IMR-90 (cell line): Measurements from ENCODE around the gene MESP2. TPM values are rescaled to one million over a fixed set of nuclear protein-coding genes. Genes with fewer than 3 reads are reported as not detected.

Experiments
- ATAC-seq: fragments of 200-7000 bp; cut with Tn5 transposase; 2 replicates; pipeline ENCODE4 v1.9.1; 2020; ENCODE audit warnings: low read depth, mild to moderate bottlenecking, moderate library complexity
- BruUV-seq: library from RNA; stranded (reverse); fragments of 400-500 nt; replicated peaks from 2 replicates; lab custom pipeline; 2021; lab: Mats Ljungman, UMichigan
- CTCF ChIA-PET: fragments of 300-600 bp; formaldehyde crosslinking; extraction: SDS; loops from one replicate; lab custom pipeline; 2021; ENCODE audit warnings: antibody characterized with exemption; lab: Yijun Ruan, JAX
- POLR2A ChIA-PET: fragments of 300-600 bp; sonication (Branson Sonifier 250); formaldehyde crosslinking; loops from one replicate; lab custom pipeline; 2022; ENCODE audit warnings: antibody characterized with exemption; ENCODE audit not compliant: unreplicated experiment; lab: Charles Lee
- DNase-seq: peaks from one replicate; pipeline ENCODE4 v3.0.0; 2013
- H2AFZ ChIP-seq: replicated peaks from 2 replicates; pipeline ENCODE3; 2013; ENCODE audit warnings: low read length, mild to moderate bottlenecking; ENCODE audit not compliant: poor library complexity
- H2AK5ac ChIP-seq: 2 replicates; pipeline ENCODE4 v1.6.1; 2013; ENCODE audit warnings: low read depth, low read length, inconsistent platforms
- H2AK9ac ChIP-seq: replicated peaks from 2 replicates; pipeline ENCODE3; 2013; ENCODE audit warnings: mild to moderate bottlenecking, low read depth, low read length, moderate library complexity; ENCODE audit not compliant: poor library complexity
- H2BK120ac ChIP-seq: 2 replicates; pipeline ENCODE4 v1.6.1; 2013; ENCODE audit warnings: low read depth, low read length, inconsistent platforms
- H2BK15ac ChIP-seq: 3 replicates; pipeline ENCODE4 v1.6.1; 2013; ENCODE audit warnings: low read depth, low read length, inconsistent platforms
- H2BK20ac ChIP-seq: 2 replicates; pipeline ENCODE4 v1.6.1; 2013; ENCODE audit warnings: low read depth, mild to moderate bottlenecking, inconsistent platforms, low read length, moderate library complexity
- H2BK5ac ChIP-seq: 2 replicates; pipeline ENCODE4 v1.6.1; 2013; ENCODE audit warnings: mild to moderate bottlenecking, low read depth, low read length, inconsistent platforms; ENCODE audit not compliant: poor library complexity, severe bottlenecking
- H3K14ac ChIP-seq: replicated peaks from 2 replicates; pipeline ENCODE4 v1.6.1; 2013; ENCODE audit warnings: low read depth, low read length, inconsistent platforms
- H3K18ac ChIP-seq: 2 replicates; pipeline ENCODE4 v1.6.1; 2013; ENCODE audit warnings: low read depth, low read length, control low read depth
- H3K23ac ChIP-seq: 2 replicates; pipeline ENCODE4 v1.6.1; 2013; ENCODE audit warnings: low read depth, low read length, inconsistent platforms
- H3K27ac ChIP-seq: 2 replicates; pipeline ENCODE4 v1.5.1; 2013; ENCODE audit warnings: mild to moderate bottlenecking, control low read depth, low read length; ENCODE audit not compliant: insufficient read depth
- H3K27me3 ChIP-seq: 2 replicates; pipeline ENCODE4 v1.6.1; 2013; ENCODE audit warnings: low read length; ENCODE audit not compliant: control insufficient read depth, insufficient read depth
- H3K36me3 ChIP-seq: 2 replicates; pipeline ENCODE4 v1.6.1; 2013; ENCODE audit warnings: low read length, mixed read lengths; ENCODE audit not compliant: control insufficient read depth, insufficient read depth
- H3K4ac ChIP-seq: 2 replicates; pipeline ENCODE4 v1.6.1; 2013; ENCODE audit warnings: low read depth, low read length, inconsistent platforms
- H3K4me1 ChIP-seq: 2 replicates; pipeline ENCODE4 v1.6.1; 2013; ENCODE audit warnings: low read length, mixed read lengths; ENCODE audit not compliant: control insufficient read depth, insufficient read depth
- H3K4me2 ChIP-seq: 2 replicates; pipeline ENCODE4 v1.6.1; 2013; ENCODE audit warnings: low read depth, mild to moderate bottlenecking, control low read depth, low read length, moderate library complexity
- H3K4me3 ChIP-seq: 2 replicates; pipeline ENCODE4 v1.5.1; 2013; ENCODE audit warnings: low read depth, mild to moderate bottlenecking, control low read depth, low read length, moderate library complexity; ENCODE audit not compliant: insufficient read depth
- H3K56ac ChIP-seq: 2 replicates; pipeline ENCODE4 v1.6.1; 2013; ENCODE audit warnings: low read length, inconsistent platforms; ENCODE audit not compliant: insufficient read depth; ENCODE audit errors: extremely low read depth
- H3K79me1 ChIP-seq, 2 experiments: 2 replicates each; pipeline ENCODE4 v1.6.1; 2013; ENCODE audit warnings: low read length in 2 of 2, inconsistent platforms in 1 of 2, low read depth in 1 of 2
- H3K9ac ChIP-seq: 2 replicates; pipeline ENCODE4 v1.6.1; 2013; ENCODE audit warnings: low read depth, low read length, control low read depth
- H3K9me1 ChIP-seq: 2 replicates; pipeline ENCODE4 v1.6.1; 2013; ENCODE audit warnings: low read length, inconsistent platforms; ENCODE audit not compliant: insufficient read depth
- H3K9me3 ChIP-seq: 2 replicates; pipeline ENCODE4 v1.6.1; 2013; ENCODE audit warnings: low read length; ENCODE audit not compliant: control insufficient read depth, insufficient read depth
- H4K20me1 ChIP-seq: 2 replicates; pipeline ENCODE4 v1.6.1; 2013; ENCODE audit warnings: low read length, inconsistent platforms; ENCODE audit not compliant: insufficient read depth
- H4K5ac ChIP-seq: 2 replicates; pipeline ENCODE4 v1.6.1; 2013; ENCODE audit warnings: mild to moderate bottlenecking, low read depth, low read length, control low read depth
- H4K8ac ChIP-seq, 2 experiments: 2 replicates each; pipeline ENCODE4 v1.6.1; 2013; ENCODE audit warnings: low read depth in 2 of 2, low read length in 2 of 2, control low read depth in 1 of 2, inconsistent platforms in 1 of 2
- H4K91ac ChIP-seq: 2 replicates; pipeline ENCODE4 v1.6.1; 2013; ENCODE audit warnings: low read depth, low read length, inconsistent platforms; ENCODE audit not compliant: insufficient read depth
- BHLHE40 ChIP-seq: fragments of 150-350 bp; IDR thresholded peaks from 2 replicates; pipeline ENCODE4 v1.6.1; 2016; ENCODE audit warnings: mild to moderate bottlenecking, low read depth, low read length
- CEBPB ChIP-seq: IDR thresholded peaks from 2 replicates; pipeline ENCODE4 v1.6.1; 2012; ENCODE audit warnings: low read depth, low read length, improper control_type of control experiment
- CHD1 ChIP-seq: IDR thresholded peaks from 2 replicates; pipeline ENCODE4 v1.6.1; 2012; ENCODE audit warnings: low read depth, low read length, improper control_type of control experiment
- FOS ChIP-seq: fragments of 150-350 bp; IDR thresholded peaks from 2 replicates; pipeline ENCODE4 v1.6.1; 2016; ENCODE audit warnings: low read depth, low read length
- MAFK ChIP-seq: IDR thresholded peaks from 2 replicates; pipeline ENCODE4 v1.6.1; 2012; ENCODE audit warnings: low read depth, low read length, improper control_type of control experiment
- MAZ ChIP-seq: IDR thresholded peaks from 2 replicates; pipeline ENCODE4 v1.6.1; 2012; ENCODE audit warnings: low read depth, mild to moderate bottlenecking, low read length, improper control_type of control experiment, moderate library complexity, borderline replicate concordance
- MXI1 ChIP-seq: IDR thresholded peaks from 2 replicates; pipeline ENCODE4 v1.6.1; 2012; ENCODE audit warnings: low read depth, mild to moderate bottlenecking, low read length, moderate library complexity, borderline replicate concordance
- NFE2L2 ChIP-seq: fragments of 150-350 bp; IDR thresholded peaks from 2 replicates; pipeline ENCODE4 v1.6.1; 2016; ENCODE audit warnings: low read depth, mild to moderate bottlenecking, low read length
- POLR2A ChIP-seq: IDR thresholded peaks from 2 replicates; pipeline ENCODE4 v1.6.1; 2012; ENCODE audit warnings: mild to moderate bottlenecking, low read depth, low read length
- RAD21 ChIP-seq: IDR thresholded peaks from 2 replicates; pipeline ENCODE4 v1.6.1; 2012; ENCODE audit warnings: low read length, improper control_type of control experiment
- RCOR1 ChIP-seq: IDR thresholded peaks from 2 replicates; pipeline ENCODE4 v1.6.1; 2012; ENCODE audit warnings: mild to moderate bottlenecking, low read length, improper control_type of control experiment; ENCODE audit not compliant: insufficient replicate concordance
- RFX5 ChIP-seq: IDR thresholded peaks from 2 replicates; pipeline ENCODE4 v1.8.0; 2012; ENCODE audit warnings: low read depth, mild to moderate bottlenecking, low read length, moderate library complexity
- SMC3 ChIP-seq: fragments of 150-350 bp; IDR thresholded peaks from 2 replicates; pipeline ENCODE4 v1.6.1; 2016; ENCODE audit warnings: low read depth, mild to moderate bottlenecking, antibody characterized with exemption, low read length, moderate library complexity
- WGBS, 2 experiments: methylation state at CpG; one replicate each; pipeline versions ENCODE4 v1.1.5 to v1.1.7; 2013; ENCODE audit warnings: missing lambda C conversion rate in 2 of 2; ENCODE audit not compliant: insufficient read length in 1 of 2; ENCODE audit errors: extremely low coverage in 2 of 2; 5-methylcytosine and 5-hydroxymethylcytosine counted together
- dilution Hi-C: fragments of 300-500 bp; cut with HindIII; formaldehyde crosslinking; loops from one replicate; pipeline ENCODE4 v1.14.3; 2018; ENCODE audit warnings: low sequenced_read_pairs; ENCODE audit not compliant: unreplicated experiment
- in situ Hi-C: fragments of 300-500 bp; cut with MboI; formaldehyde crosslinking; loops from 3 replicates; pipeline ENCODE4 v1.14.3; 2019; ENCODE audit warnings: low sequenced_read_pairs, inconsistent platforms, mixed read lengths
- intact Hi-C: fragments of 100-400 bp; cut with micrococcal nuclease; formaldehyde crosslinking; loops from 2 replicates; pipeline ENCODE4 v1.10.0; 2022
- polyA plus RNA-seq, 3 experiments: library from polyadenylated mRNA; depleted of rRNA; stranded (reverse); fragments of >200 nt; gene quantifications; 2 replicates each; pipeline ENCODE4 v1.2.3, GENCODE V29; 2012; ENCODE audit warnings: low replicate concordance in 1 of 3
- total RNA-seq: library from RNA; depleted of rRNA; stranded (reverse); fragments of >200 nt; gene quantifications from 2 replicates; pipeline ENCODE4 v1.2.3, GENCODE V29; 2012
- TF ChIP-seq, protein P1 (sequence below): conservative IDR thresholded peaks from 2 replicates; pipeline ENCODE4 v1.5.1; 2012; ENCODE audit warnings: mild to moderate bottlenecking, low read depth, low read length, improper control_type of control experiment
- TF ChIP-seq, protein P2 (sequence below): fragments of 150-350 bp; IDR thresholded peaks from 2 replicates; pipeline ENCODE4 v1.6.1; 2017; ENCODE audit warnings: mild to moderate bottlenecking, antibody characterized with exemption, low read length, low read depth
- TF ChIP-seq, protein P3 (sequence below): fragments of 150-350 bp; IDR thresholded peaks from 2 replicates; pipeline ENCODE4 v1.6.1; 2016; ENCODE audit warnings: low read depth, mild to moderate bottlenecking, low read length, moderate library complexity, borderline replicate concordance

Gene MESP2
- total and polyA plus RNA-seq, 2 of the 4 experiments (the other 2 are of a cell fraction), result 0.18 to 0.32 TPM

DNA sequence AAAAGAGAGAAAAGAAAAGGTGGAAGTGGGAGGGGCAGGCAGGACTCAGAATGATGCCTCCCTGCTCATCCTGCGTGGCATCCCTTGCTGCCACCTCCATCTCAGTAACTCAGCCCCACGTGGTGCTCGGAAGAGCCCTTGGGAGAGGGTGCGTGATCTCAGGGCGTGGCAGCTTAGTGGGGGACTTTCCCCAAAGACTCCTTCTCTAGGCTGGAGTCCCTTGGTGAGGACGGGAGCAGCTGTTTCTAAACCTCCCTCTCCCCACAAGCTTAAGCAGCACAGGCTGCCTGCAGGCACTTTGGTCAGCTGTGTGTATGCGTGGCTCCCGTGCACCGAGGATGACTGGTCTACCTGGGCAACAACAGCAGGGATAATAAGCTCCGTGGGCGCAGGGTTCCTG, 45.9 kb downstream of the MESP2 start:
- H3K9me1 ChIP-seq, result peaks cover 15% of the 10 kb centered on the region; the same call in 1 of the 2 replicates
- ATAC-seq, result no peak
- peaks cover 14% of the 10 kb centered on the region for H3K4me1 ChIP-seq
- CTCF ChIA-PET, result no interaction called here
- H2BK5ac ChIP-seq, result no peak overlapping the region
- no peaks in the 10 kb centered on the region for H3K36me3 ChIP-seq
- peak overlapping the region; percentile 78; the same call in 1 of the 3 replicates for H2BK15ac ChIP-seq
- peak overlapping the region; percentile 86 for H2AK5ac ChIP-seq
- 0 out of 2 replicates have a peak overlapping the region, but pooled peaks have one; percentile 14 for H4K91ac ChIP-seq
- H3K9me3 ChIP-seq, result no peaks in the 10 kb centered on the region
- H3K4me3 ChIP-seq, result no peak overlapping the region
- no TSS peak for BruUV-seq
- no peak overlapping the region for H4K8ac ChIP-seq
- TF ChIP-seq CHD1, result no peak
- no peak for TF ChIP-seq POLR2A
- TF ChIP-seq RAD21, result no peak
- no peak for TF ChIP-seq BHLHE40
- TF ChIP-seq SMC3, result no peak
- TF ChIP-seq NFE2L2, result no peak
- TF ChIP-seq, protein P1, sequence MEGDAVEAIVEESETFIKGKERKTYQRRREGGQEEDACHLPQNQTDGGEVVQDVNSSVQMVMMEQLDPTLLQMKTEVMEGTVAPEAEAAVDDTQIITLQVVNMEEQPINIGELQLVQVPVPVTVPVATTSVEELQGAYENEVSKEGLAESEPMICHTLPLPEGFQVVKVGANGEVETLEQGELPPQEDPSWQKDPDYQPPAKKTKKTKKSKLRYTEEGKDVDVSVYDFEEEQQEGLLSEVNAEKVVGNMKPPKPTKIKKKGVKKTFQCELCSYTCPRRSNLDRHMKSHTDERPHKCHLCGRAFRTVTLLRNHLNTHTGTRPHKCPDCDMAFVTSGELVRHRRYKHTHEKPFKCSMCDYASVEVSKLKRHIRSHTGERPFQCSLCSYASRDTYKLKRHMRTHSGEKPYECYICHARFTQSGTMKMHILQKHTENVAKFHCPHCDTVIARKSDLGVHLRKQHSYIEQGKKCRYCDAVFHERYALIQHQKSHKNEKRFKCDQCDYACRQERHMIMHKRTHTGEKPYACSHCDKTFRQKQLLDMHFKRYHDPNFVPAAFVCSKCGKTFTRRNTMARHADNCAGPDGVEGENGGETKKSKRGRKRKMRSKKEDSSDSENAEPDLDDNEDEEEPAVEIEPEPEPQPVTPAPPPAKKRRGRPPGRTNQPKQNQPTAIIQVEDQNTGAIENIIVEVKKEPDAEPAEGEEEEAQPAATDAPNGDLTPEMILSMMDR, result no peak
- no peak for TF ChIP-seq RFX5
- no peak for TF ChIP-seq CEBPB
- TF ChIP-seq FOS, result no peak
- no peak for TF ChIP-seq RCOR1
- TF ChIP-seq MAZ, result no peak
- TF ChIP-seq, protein P2, sequence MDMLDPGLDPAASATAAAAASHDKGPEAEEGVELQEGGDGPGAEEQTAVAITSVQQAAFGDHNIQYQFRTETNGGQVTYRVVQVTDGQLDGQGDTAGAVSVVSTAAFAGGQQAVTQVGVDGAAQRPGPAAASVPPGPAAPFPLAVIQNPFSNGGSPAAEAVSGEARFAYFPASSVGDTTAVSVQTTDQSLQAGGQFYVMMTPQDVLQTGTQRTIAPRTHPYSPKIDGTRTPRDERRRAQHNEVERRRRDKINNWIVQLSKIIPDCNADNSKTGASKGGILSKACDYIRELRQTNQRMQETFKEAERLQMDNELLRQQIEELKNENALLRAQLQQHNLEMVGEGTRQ, result no peak
- no peak for TF ChIP-seq MAFK
- TF ChIP-seq, protein P3, sequence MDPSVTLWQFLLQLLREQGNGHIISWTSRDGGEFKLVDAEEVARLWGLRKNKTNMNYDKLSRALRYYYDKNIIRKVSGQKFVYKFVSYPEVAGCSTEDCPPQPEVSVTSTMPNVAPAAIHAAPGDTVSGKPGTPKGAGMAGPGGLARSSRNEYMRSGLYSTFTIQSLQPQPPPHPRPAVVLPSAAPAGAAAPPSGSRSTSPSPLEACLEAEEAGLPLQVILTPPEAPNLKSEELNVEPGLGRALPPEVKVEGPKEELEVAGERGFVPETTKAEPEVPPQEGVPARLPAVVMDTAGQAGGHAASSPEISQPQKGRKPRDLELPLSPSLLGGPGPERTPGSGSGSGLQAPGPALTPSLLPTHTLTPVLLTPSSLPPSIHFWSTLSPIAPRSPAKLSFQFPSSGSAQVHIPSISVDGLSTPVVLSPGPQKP, result no peak
- no peak for TF ChIP-seq MXI1
- H2BK120ac ChIP-seq, result peak overlapping the region; percentile 8; the same call in 1 of the 2 replicates
- no peaks in the 10 kb centered on the region for H3K27me3 ChIP-seq
- H3K14ac ChIP-seq, result no peak overlapping the region
- no peak overlapping the region for H2AFZ ChIP-seq
- peak overlapping the region; percentile 8; the same call in 1 of the 2 replicates for H2BK20ac ChIP-seq
- H4K5ac ChIP-seq, result no peak overlapping the region
- H3K9ac ChIP-seq, result no peak overlapping the region
- no peak overlapping the region for H2AK9ac ChIP-seq
- no peak overlapping the region for H3K4me2 ChIP-seq
- H4K20me1 ChIP-seq, result no peaks in the 10 kb centered on the region
- H3K23ac ChIP-seq, result no peak overlapping the region
- H3K4ac ChIP-seq, result peak overlapping the region; percentile 61
- POLR2A ChIA-PET, result no interaction called here
- intact Hi-C loops, result no loop called here
- H3K27ac ChIP-seq, result no peak overlapping the region
- no peak overlapping the region for H3K18ac ChIP-seq
- in situ Hi-C loops, result no loop called here
- dilution Hi-C loops, result no loop called here
- WGBS, 2 experiments, result 78% methylated on average over 5 of the region's 11 CpGs; no CpG with 5 or more reads in 1 of the 2 experiments
- DNase-seq, result no peak
- no peak overlapping the region for H3K56ac ChIP-seq
- H3K79me1 ChIP-seq, result no peaks in the 10 kb centered on the region
